HG02642 (cell line): ENCODE results near the gene HEATR9.

Source experiments
- ATAC-seq: cut with Tn5 transposase; IDR thresholded peaks from one replicate; pipeline ENCODE4 v1.9.1; 2021; ENCODE audit warnings: mild to moderate bottlenecking; ENCODE audit not compliant: unreplicated experiment, poor library complexity

HEATR9 gene

GRCh38 chr17:35867574-35867973 lies 1.1 kb downstream of the HEATR9 start:
- ATAC-seq = no peak

- ATAC-seq = no peak
Measured at GRCh38 chr17:35866341-35866950, 2.2 kb downstream of the HEATR9 start.

- ATAC-seq = no peak
Measured at GRCh38 chr17:35865412-35866340, 3.0 kb downstream of the HEATR9 start.

GRCh38 chr17:35864853-35865252 lies 3.8 kb downstream of the HEATR9 start:
- no peak for ATAC-seq

GRCh38 chr17:35856603-35857002 lies 12.1 kb downstream of the HEATR9 start:
- ATAC-seq = no peak

- ATAC-seq = no peak
Measured at GRCh38 chr17:35855965-35856364, 12.7 kb downstream of the HEATR9 start.

GRCh38 chr17:35849469-35850348 lies 19.0 kb downstream of the HEATR9 start:
- ATAC-seq = no peak

GRCh38 chr17:35847633-35848373 lies 20.9 kb downstream of the HEATR9 start:
- no peak for ATAC-seq

- ATAC-seq = no peak
Measured at GRCh38 chr17:35847006-35847405, 21.7 kb downstream of the HEATR9 start.

GRCh38 chr17:35846055-35846809 lies 22.5 kb downstream of the HEATR9 start:
- ATAC-seq = no peak

GRCh38 chr17:35844547-35844946 lies 24.1 kb downstream of the HEATR9 start:
- ATAC-seq = no peak

GRCh38 chr17:35843698-35844097 lies 25.0 kb downstream of the HEATR9 start:
- ATAC-seq = no peak

- no peak for ATAC-seq
Measured at GRCh38 chr17:35842239-35842638, 26.5 kb downstream of the HEATR9 start.

GRCh38 chr17:35841505-35841904 lies 27.2 kb downstream of the HEATR9 start:
- ATAC-seq = no peak

- no peak for ATAC-seq
Measured at GRCh38 chr17:35841101-35841500, 27.6 kb downstream of the HEATR9 start.

GRCh38 chr17:35825206-35825605 lies 43.5 kb downstream of the HEATR9 start:
- no peak for ATAC-seq

GRCh38 chr17:35821308-35821707 lies 47.4 kb downstream of the HEATR9 start:
- ATAC-seq = no peak

- no peak for ATAC-seq
Measured at GRCh38 chr17:35819455-35819854, 49.2 kb downstream of the HEATR9 start.

GRCh38 chr17:35817196-35817595 lies 51.5 kb downstream of the HEATR9 start:
- no peak for ATAC-seq
